AG04450 (cell line): ENCODE results near the gene NR1I2. TPM values are rescaled to one million over a fixed set of nuclear protein-coding genes. Genes with fewer than 3 reads are reported as not detected.

Experiments used
- CTCF ChIA-PET: fragments of 300-600, 350-600 bp; formaldehyde crosslinking; extraction: SDS; loops from one replicate; lab custom pipeline; 2022; ENCODE audit warnings: antibody characterized with exemption, inconsistent platforms; lab: Charles Lee
- POLR2A ChIA-PET: fragments of 350-600 bp; formaldehyde crosslinking; extraction: SDS; loops from one replicate; lab custom pipeline; 2021; ENCODE audit warnings: antibody characterized with exemption, inconsistent platforms; lab: Yijun Ruan, JAX
- DNase-seq: peaks from one replicate; pipeline ENCODE4 v3.0.0-alpha.2; 2011; ENCODE audit warnings: low read depth, low spot score
- H3K27ac ChIP-seq: one replicate; pipeline ENCODE4 v1.5.1; 2012; ENCODE audit warnings: low read depth, low read length, control low read depth
- H3K27me3 ChIP-seq: one replicate; pipeline ENCODE4 v1.6.0; 2012; ENCODE audit warnings: low read length; ENCODE audit not compliant: control insufficient read depth, insufficient read depth
- H3K4me3 ChIP-seq: 2 replicates; pipeline ENCODE4 v1.5.1; 2011; ENCODE audit warnings: mild to moderate bottlenecking, low read depth, low read length, control low read depth
- H3K9me3 ChIP-seq: 2 replicates; pipeline ENCODE4 v1.5.1; 2012; ENCODE audit warnings: low read length; ENCODE audit not compliant: control insufficient read depth, insufficient read depth
- CTCF ChIP-seq: IDR thresholded peaks from 2 replicates; pipeline ENCODE4 v1.5.1; 2011; ENCODE audit warnings: low read depth, low read length, control low read depth, inconsistent platforms
- polyA plus RNA-seq: library from polyadenylated mRNA; depleted of rRNA; stranded (reverse); fragments of >200 nt; gene quantifications from 2 replicates; pipeline ENCODE4 v1.2.3, GENCODE V29; 2011

The NR1I2 gene
- polyA plus RNA-seq, 1 experiment, result not detected

GRCh38 chr3:119794401-119794800 is 12.5 kb downstream of the NR1I2 start:
- CTCF ChIA-PET, result no interaction called here
- POLR2A ChIA-PET, result no interaction called here
- H3K27ac ChIP-seq, result no peak overlapping the region

GRCh38 chr3:119794971-119795612 is 13.2 kb downstream of the NR1I2 start:
- TF ChIP-seq CTCF, result no peak
- ChIA-PET CTCF (no interaction called here), POLR2A (no interaction called here)
- H3K27me3 ChIP-seq, result peaks cover 14% of the 10 kb centered on the region
- DNase-seq, result no peak
- no peak overlapping the region for H3K4me3 ChIP-seq
- no peak overlapping the region for H3K27ac ChIP-seq
- no peaks in the 10 kb centered on the region for H3K9me3 ChIP-seq

More at GRCh38 chr3:119794401-119794800, 12.5 kb downstream of the NR1I2 start:
- H3K27me3 ChIP-seq, result peaks cover 14% of the 10 kb centered on the region
- no peak overlapping the region for H3K4me3 ChIP-seq
- no peak for TF ChIP-seq CTCF
- H3K9me3 ChIP-seq, result no peaks in the 10 kb centered on the region
- no peak for DNase-seq

GRCh38 chr3:119795849-119796248 is 13.9 kb downstream of the NR1I2 start:
- Histone ChIP-seq H3K27ac (no peak overlapping the region), H3K4me3 (no peak overlapping the region), H3K27me3 (peaks cover 19% of the 10 kb centered on the region), H3K9me3 (no peaks in the 10 kb centered on the region)
- ChIA-PET POLR2A (no interaction called here), CTCF (no interaction called here)
- DNase-seq, result no peak
- no peak for TF ChIP-seq CTCF

- ChIA-PET CTCF (no interaction called here), POLR2A (no interaction called here)
- DNase-seq, result no peak
- Histone ChIP-seq H3K27me3 (peaks cover 19% of the 10 kb centered on the region), H3K4me3 (no peak overlapping the region), H3K27ac (no peak overlapping the region), H3K9me3 (no peaks in the 10 kb centered on the region)
- no peak for TF ChIP-seq CTCF
Measured at GRCh38 chr3:119796368-119796767, 14.5 kb downstream of the NR1I2 start.

- peaks cover 19% of the 10 kb centered on the region for H3K27me3 ChIP-seq
- no peak for TF ChIP-seq CTCF
- DNase-seq, result no peak
- CTCF ChIA-PET, result no interaction called here
- H3K27ac ChIP-seq, result no peak overlapping the region
- POLR2A ChIA-PET, result no interaction called here
- no peaks in the 10 kb centered on the region for H3K9me3 ChIP-seq
- no peak overlapping the region for H3K4me3 ChIP-seq
Measured at GRCh38 chr3:119796785-119797184, 14.9 kb downstream of the NR1I2 start.
